KBM-7 (cell line): Measurements from ENCODE around the gene GRIN2A.

Experiments
- DNase-seq: peaks from one replicate; pipeline ENCODE4 v3.0.0-alpha.2; 2015
- in situ Hi-C: fragments of 300-500 bp; cut with MboI; formaldehyde crosslinking; loops from 2 replicates; pipeline ENCODE4 v1.14.3; 2020; ENCODE audit warnings: low sequenced_read_pairs, low pct_unique_long_range_greater_than_20kb, mixed read lengths

GRIN2A gene

GRCh38 chr16:10145542-10146035 lies 36.6 kb downstream of the GRIN2A start:
- no peak for DNase-seq
- in situ Hi-C loops: no loop called here

DNA sequence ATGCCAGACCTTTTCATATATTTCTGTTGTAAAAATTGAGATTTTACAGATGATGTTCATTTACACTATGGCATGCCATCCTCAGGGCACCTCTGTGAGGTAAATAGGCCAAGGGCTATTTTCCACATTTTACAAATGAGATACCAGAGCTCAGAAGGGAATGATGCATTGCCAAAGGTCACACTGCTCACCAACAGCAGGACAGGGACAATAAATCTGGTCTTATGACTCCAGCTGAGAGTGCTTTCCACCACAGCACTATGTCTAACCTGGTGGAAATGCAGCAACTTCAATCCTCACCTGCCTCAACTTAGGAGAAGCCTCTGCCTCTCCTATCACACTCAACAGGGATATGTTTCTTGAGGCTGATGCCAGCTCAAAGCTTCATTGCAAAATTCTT lies 40.6 kb downstream of the GRIN2A start:
- DNase-seq: no peak
- in situ Hi-C loops: no loop called here

DNA sequence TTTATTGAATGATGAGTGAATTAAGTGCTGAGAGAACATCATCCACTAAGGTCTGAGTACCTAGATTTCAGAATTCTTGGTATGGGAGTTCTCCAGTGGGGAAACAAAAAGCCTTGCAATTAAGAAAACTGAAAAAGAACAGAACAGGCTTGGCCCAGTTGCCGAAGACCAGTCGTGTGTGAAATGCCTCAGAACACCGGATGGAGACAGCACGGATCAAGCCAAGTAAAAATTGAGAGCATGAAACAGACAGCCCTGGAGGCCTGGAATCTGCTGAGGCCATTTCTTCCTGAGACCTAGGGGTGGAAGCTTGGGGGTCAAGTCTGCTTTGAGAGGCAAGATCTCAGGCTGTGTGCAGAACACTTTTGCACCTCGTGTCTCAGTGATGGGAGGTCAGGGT lies 43.3 kb downstream of the GRIN2A start:
- in situ Hi-C loops: no loop called here
- no peak for DNase-seq

GRCh38 chr16:10137341-10137740 lies 44.9 kb downstream of the GRIN2A start:
- no peak for DNase-seq
- in situ Hi-C loops: no loop called here

DNA sequence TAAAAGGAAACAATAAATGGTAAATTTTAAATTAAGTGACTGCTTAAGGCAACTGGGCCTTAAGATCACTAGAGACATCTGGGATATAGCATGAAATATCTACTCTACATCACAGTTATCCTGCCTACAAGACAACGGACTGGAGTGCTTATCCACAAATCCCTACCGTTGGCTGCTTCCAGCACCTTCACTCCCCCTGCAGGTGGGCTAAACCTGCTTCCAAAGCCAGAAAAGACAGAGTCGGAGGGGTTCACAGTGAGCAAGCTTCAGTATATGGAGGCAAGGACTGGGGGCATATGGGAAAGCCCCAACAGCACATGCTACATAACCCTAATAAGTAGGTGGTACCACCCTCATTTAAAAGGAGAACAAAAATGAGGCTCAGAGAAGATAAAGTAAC lies 45.3 kb downstream of the GRIN2A start:
- in situ Hi-C loops: no loop called here
- DNase-seq: no peak

GRCh38 chr16:10130538-10130937 lies 51.7 kb downstream of the GRIN2A start:
- no peak for DNase-seq
- in situ Hi-C loops: no loop called here

DNA sequence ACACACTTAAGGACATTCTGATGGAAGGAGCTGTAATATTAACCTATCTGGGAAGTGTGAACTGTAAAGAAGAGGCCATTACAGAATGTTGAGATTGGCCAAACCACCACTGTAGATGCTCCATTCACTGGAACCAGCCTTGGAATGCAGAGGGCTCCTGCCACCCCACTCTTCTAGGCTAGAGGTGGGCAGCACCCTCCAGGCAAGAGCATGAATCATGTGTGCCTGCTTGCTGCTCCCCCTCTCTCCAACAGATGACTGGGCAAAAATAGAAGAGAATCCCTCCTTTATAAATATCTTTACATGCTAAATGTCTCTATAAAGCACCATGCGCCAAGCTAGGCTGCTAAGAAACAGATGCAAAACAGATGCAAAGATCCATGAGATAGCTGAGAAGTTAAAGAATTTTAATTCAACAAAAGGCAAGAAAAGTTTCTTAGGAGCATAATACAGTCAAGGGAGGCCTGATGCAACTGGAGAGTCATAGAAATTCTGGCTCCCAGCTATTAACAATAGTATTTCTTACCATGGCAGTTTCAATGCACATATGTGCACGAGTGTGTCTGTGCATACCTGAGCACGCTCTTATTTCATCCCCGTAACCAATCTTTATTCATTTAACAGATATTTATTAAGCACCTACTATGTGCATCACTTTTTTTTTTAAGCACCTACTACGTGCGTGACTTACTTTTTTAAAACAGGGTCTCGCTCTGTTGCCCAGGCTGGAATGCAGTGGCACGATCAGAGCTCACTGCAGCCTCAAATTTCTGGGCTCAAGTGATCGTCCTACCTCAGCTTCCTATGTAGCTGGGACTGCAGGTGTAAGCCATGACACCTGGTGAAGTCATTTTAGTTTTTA lies 53.6 kb downstream of the GRIN2A start:
- no peak for DNase-seq
- in situ Hi-C loops: no loop called here

GRCh38 chr16:10126686-10127085 lies 55.5 kb downstream of the GRIN2A start:
- in situ Hi-C loops: no loop called here
- no peak for DNase-seq

- DNase-seq: no peak
- in situ Hi-C loops: no loop called here
Measured at GRCh38 chr16:10123141-10123540, 59.1 kb downstream of the GRIN2A start.

DNA sequence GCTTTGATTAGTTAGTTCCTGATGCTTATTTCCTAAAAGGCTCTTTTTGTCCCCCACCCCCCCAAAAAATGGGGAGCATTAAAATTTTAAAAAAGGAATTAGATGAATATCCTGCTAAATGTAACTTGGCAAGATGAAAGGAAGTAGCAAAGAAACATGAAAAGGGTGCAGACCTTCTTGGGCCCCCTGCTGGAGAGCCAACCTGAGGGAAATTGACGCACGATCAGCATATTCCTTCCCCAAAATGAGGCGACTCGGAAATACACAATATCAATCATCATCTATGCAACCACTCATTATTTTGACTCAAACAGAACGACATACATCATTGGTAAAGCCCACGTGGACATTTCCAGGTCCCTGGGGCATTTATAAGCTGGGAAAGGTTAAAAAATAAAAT lies 59.7 kb downstream of the GRIN2A start:
- DNase-seq: peak; percentile 15
- in situ Hi-C loops: no loop called here

GRCh38 chr16:10121897-10122425 lies 60.3 kb downstream of the GRIN2A start:
- DNase-seq: no peak
- in situ Hi-C loops: no loop called here

DNA sequence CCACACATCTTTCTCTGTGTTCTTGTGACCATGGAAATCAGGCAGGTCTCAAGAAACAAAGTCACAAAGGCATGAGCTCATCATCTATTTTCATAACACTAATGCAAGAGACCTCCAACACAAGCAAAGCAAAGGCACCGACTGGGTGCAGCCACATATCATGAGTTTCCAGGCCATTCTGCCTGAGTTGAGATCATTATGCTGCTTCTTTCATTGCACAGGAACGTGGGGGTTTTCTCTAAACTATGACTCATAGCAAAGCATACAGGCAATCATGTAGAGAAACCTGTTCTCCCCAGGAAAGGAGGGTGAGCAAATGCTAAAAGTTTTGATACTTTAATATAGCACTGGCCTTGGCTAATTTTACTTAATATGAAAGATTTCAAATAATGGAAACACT lies 60.7 kb downstream of the GRIN2A start:
- no peak for DNase-seq
- in situ Hi-C loops: no loop called here

DNA sequence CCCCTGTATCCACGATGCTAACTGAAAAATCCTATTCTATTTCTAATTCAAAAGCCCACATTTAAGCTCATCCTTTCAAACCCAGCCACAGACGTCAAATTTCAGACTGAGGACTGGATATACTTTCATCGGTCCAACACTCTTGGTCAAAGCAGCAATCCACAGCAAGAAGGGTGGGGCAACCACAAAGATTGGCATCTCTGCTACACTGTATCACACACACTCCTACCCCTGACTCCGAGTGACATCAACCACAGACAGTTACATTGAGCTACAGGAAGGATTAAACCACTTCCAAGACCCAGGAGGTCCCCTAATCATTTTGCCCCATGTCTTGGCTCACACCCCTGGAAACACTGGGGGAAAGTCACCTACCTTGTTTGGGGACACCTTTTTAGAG lies 61.3 kb downstream of the GRIN2A start:
- in situ Hi-C loops: no loop called here
- no peak for DNase-seq

DNA sequence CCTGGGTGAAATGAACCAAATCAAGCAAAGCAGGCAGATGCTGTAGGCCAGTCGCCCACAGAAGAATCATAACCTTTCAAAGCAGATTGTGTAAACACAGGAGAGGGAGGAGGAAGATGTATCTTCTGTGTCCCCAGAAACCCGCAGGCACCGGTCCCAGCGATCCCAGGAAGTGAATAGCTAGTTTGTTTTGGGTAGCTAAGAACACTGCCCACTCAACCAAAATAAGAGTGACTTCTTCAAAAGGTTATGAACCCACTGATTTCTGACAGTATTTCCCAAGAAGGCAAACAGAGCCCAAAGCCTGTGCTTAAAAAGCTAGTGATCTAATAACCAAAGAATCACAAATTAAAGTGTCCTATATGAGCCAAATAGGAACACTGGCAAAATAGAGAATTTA lies 67.8 kb downstream of the GRIN2A start:
- in situ Hi-C loops: no loop called here
- no peak for DNase-seq

DNA sequence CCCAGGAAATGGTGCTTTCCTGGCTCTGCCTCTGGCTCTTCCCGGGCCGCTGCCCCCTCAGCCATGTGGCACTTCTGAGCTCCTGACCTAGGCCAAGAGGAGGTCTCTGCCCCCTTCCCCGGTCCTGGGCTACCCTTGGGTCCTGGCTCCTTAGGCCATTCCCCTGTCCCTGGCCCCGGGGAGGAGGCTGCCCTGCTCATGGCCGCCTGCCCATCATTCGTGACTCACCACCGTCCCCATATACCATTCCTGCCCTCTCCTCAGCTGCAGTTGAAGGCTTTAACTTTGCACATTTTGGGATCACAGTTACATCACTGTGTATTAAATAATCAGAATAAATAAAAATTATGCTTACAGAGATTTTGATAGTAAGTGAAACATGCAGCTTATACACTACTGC lies 69.0 kb downstream of the GRIN2A start:
- no peak for DNase-seq
- in situ Hi-C loops: no loop called here

DNA sequence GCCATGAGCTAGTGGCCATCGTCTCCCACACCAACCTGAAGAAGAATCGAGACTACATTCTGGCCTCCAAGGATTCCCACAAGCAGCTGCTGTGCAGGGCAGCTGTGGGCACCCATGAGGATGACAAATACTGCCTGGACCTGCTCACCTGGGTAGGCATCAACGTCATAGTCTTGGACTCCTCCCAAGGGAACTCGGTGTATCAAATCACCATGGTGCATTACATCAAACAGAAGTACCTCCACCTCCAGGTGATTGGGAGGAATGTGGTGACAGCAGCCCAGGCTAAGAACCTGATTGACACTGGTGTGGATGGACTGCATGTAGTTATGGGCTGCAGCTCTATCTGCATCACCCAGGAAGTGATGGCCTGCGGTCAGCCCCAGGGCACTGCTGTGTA lies 70.2 kb downstream of the GRIN2A start:
- no peak for DNase-seq
- in situ Hi-C loops: no loop called here

DNA sequence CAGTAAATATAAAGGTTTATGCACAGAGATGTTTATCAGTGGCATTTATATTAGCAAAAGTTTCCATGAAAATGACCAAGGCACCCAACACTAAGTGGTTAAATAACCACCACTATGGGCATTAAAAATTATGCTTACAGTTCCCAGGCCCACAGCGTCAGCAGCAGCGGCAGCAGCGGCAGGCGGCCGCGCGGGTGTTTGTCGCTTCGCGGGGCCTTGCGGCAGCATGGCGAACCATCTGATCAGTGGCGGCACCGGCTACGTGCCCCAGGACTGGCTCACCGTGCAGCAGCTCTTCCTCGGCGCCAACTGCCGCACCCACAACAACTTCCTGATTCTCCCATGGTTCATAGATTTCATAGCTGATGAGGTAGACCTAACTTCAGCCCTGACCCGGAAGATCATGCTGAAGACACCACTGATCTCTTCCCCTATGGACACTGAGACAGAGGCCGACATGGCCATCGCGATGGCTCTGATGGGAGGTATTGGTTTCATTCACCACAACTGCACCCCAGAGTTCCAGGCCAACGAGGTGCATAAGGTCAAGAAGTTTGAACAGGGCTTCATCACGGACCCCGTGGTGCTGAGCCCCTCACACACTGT lies 71.0 kb downstream of the GRIN2A start:
- in situ Hi-C loops: no loop called here
- no peak for DNase-seq

GRCh38 chr16:10110552-10110951 lies 71.7 kb downstream of the GRIN2A start:
- in situ Hi-C loops: no loop called here
- DNase-seq: no peak

GRCh38 chr16:10107081-10107480 lies 75.1 kb downstream of the GRIN2A start:
- in situ Hi-C loops: no loop called here
- DNase-seq: no peak

GRCh38 chr16:10103700-10104099 lies 78.5 kb downstream of the GRIN2A start:
- no peak for DNase-seq
- in situ Hi-C loops: no loop called here
